ENCODE measurements around the gene STUB1.
A peak's percentile ranks its signal among the peaks of the same experiment; 100 is the strongest.

Gene STUB1

DNA sequence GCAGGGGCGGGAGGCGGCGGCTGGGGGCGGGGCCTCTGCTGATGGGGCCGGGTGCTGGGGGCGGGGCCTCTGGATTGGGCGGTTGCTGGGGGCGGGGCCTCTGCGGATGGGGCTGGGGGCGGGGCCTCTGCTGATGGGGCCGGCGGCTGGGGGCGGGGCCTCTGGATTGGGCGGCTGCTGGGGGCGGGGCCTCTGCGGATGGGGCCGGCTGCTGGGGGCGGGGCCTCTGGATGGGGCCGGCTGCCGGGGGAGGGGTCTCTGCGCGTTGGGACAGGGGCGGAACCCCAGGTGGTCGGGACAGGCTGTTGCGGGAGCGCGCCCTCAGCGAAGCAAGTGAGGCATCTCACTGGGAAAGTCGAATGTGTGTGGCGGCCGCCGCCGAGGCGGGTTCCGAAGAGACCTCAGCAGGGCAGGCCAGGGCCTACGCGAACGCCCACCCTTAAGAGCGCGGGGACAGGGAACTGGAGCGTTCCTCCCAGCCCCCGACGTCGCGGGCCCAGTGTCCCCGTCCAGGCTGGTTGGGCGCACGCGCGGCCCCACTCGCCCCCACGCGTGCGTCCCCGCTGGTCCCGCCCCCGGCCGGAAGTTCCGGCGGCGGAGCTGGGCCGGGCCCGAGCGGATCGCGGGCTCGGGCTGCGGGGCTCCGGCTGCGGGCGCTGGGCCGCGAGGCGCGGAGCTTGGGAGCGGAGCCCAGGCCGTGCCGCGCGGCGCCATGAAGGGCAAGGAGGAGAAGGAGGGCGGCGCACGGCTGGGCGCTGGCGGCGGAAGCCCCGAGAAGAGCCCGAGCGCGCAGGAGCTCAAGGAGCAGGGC lies at the start of gene STUB1:
Gene STUB1 (plus strand): TSS at position 597 of the 811 bp plus-strand sequence. CDS start 116 bp downstream, at position 713.
- DNase-seq: peak; percentile 79

DNA sequence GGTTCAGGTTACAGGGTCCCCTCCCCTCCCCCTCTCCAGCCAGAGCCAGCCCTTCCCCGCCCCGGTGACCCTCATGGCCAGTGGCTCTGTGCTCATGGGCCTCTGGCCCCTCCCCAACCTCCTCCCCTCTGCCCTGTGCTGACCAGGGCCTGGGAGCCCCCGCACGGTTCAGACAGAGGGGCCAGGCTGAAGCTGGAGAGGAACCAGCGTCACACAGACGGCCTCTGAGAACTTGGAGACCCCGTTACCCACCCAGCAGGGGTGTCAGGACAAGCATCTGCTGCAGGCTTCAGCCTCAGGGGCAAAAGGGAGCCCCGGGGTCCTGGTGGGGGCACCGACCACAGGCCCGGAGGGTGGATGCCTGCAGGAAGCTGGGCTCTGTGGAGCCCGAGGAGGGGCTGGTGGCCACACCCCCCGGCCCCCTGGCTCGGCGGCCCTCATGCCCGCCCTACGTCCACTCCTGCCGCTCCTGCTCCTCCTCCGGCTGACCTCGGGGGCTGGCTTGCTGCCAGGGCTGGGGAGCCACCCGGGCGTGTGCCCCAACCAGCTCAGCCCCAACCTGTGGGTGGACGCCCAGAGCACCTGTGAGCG lies 49.3 kb upstream of the STUB1 start, which contains the start of gene WFIKKN1:
Gene WFIKKN1 (plus strand): TSS at position 171 of the 591 bp plus-strand sequence. CDS start 269 bp downstream, at position 440.
- no peak for DNase-seq

GRCh38 chr16:631808-632358 lies 48.3 kb upstream of the STUB1 start:
- no peak for DNase-seq

- DNase-seq: no peak
These were observed 47.5 kb upstream of the STUB1 start for GRCh38 chr16:632486-633335.

DNA sequence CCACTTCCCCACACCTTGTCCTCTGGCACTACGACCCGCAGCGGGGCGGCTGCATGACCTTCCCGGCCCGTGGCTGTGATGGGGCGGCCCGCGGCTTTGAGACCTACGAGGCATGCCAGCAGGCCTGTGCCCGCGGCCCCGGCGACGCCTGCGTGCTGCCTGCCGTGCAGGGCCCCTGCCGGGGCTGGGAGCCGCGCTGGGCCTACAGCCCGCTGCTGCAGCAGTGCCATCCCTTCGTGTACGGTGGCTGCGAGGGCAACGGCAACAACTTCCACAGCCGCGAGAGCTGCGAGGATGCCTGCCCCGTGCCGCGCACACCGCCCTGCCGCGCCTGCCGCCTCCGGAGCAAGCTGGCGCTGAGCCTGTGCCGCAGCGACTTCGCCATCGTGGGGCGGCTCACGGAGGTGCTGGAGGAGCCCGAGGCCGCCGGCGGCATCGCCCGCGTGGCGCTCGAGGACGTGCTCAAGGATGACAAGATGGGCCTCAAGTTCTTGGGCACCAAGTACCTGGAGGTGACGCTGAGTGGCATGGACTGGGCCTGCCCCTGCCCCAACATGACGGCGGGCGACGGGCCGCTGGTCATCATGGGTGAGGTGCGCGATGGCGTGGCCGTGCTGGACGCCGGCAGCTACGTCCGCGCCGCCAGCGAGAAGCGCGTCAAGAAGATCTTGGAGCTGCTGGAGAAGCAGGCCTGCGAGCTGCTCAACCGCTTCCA lies 46.7 kb upstream of the STUB1 start:
- no peak for DNase-seq

DNA sequence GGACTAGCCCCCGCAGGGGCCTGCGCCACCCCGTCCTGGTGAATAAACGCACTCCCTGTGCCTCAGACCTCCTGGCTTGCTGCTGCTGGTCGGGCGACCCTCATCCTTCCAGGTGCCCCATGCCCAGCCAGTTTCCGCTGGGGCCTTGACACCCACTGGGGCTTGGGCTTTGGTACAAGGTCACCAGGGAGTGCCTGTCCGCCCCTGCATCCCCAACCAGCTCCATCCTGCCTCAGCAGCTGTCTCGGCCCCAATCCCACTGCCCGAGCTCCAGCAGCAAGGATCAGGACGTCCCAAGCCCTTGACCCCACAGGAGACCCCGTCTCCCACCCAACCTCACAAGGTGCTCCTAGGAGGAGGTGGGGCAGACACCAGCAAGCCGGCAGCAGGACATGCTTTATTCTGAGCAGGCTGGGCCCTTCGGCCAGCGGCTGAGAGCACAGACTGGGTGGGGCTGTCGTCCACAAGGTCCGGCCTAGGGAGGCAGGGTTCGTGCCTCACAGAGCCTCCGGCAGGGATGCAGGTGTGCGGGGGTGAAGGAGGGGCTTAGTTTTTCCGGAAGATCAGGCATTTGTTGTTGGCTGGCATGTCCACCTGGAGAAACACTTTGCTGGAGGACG lies 46.0 kb upstream of the STUB1 start:
- no peak for DNase-seq

DNA sequence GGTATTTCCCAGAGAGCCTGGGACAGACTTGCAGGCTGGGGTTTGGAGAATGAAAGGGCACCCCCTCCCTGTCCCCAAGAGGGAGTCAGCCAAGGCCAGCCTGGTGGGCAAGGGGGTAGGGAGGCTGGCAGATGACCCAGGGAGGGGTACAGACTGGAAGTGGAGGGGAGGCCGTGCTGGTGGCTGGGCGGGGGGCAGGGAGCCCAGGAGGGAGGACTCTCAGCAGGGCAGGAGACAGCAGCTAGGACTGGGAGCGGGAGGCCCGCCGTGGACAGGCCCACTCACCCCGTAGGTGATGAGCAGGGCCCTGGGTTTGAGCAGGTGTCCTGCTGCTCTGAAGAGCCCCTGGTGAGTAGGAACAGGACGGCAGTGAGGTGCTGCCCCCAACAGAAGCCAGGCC lies 45.2 kb upstream of the STUB1 start:
- DNase-seq: no peak

- no peak for DNase-seq
These were observed 44.5 kb upstream of the STUB1 start for GRCh38 chr16:635573-636205.

- DNase-seq: peak; percentile 94
These were observed 43.8 kb upstream of the STUB1 start, which contains the start of gene METTL26 for GRCh38 chr16:636206-637080. TSS of gene METTL26 (minus strand) at chr16:636305. CDS start at chr16:636290, 15 bp downstream.

DNA sequence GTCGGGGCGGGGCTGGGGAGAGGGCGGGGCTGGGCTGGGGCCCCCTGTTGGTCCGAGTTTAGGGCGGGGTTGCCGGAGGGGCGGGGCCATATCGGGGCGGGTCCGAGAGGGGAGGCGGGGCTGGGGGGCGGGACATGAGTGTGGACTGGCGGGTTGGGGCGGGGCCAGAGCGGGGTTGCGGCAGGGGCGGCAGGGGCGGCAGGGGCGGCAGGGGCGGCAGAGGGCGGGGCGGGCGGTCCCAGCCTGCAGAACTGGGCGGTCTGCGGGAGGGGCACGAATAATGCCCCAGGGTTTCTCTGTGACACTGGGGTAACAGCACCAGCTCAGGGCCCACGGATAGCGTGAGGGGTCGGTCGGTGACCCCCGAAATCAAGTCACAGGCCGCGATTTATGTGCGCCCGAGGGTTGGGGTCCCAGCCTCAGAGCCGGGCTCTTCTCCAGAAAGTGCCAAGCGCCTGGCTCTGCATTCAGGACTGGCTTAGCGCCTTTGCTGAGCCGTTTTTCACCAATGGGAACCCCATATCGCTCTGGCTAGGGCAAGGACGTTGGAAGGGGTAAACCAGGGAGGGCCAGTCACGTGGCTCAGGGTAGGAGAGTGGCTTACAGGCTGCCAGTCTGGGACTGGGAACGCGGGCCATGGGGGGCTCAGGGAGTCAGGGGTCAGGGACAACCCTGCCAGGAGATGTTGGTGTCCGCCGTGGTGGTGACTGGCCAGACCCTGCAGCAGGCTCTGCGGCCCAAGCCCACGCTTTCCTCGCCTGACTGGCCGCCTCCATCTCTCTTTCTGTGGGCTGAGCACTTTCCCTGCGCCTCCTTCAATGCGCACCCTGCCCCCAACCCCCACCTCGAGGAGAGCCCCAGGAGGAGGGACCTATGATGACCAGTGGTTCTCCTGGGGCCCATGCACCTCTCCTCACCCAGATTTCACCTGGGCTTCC lies 42.9 kb upstream of the STUB1 start:
- DNase-seq: peak; percentile 80

DNA sequence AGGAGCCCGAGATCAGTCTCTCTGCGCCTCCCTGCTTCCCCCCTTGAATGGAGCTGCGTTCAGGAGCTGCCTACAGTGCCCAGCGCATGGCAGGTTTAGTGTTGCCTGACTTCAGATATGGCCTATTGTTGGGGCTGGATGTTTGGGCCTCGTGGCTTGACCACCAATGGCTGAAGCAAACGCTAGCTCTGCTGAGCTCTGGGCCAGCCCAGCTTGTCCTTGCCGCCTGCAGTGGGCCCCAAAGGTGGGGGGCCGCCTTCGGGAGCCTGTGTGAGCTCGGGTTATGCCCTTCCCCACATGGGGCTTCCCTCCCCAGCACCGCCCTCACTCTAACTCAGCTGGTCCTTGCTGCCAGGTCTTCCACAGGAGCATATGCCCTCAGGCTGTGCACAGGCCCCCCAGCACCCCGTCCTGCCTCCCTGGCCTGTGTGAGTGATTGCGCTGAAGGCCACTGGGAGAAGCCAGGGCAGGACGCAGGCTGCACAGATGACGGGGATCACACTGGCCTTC lies 42.1 kb upstream of the STUB1 start:
- no peak for DNase-seq

- no peak for DNase-seq
These were observed 41.4 kb upstream of the STUB1 start for GRCh38 chr16:638836-639235.

GRCh38 chr16:640614-641013 lies 39.6 kb upstream of the STUB1 start:
- DNase-seq: no peak

GRCh38 chr16:641326-642188 lies 38.7 kb upstream of the STUB1 start, which contains the start of gene MCRIP2:
TSS of gene MCRIP2 (plus strand) at chr16:641828. CDS start at chr16:641992, 164 bp downstream.
- DNase-seq: peak; percentile 44

- no peak for DNase-seq
These were observed 37.8 kb upstream of the STUB1 start for GRCh38 chr16:642189-643049.

GRCh38 chr16:643050-643368 lies 37.2 kb upstream of the STUB1 start:
- no peak for DNase-seq

GRCh38 chr16:644556-644955 lies 35.7 kb upstream of the STUB1 start:
- no peak for DNase-seq

All from CD4-positive, alpha-beta T cell treated with Interleukin-4 for 4 hours (primary cell).